Measurements from ENCODE around the gene C12orf76. TPM values are rescaled to one million over a fixed set of nuclear protein-coding genes. Genes with fewer than 3 reads are reported as not detected.
"Not testable (repeated sequence)": the region's sequence is repeated elsewhere in the genome, so short reads cannot be mapped to it uniquely, and the experiment has no call there.

Gene C12orf76, protein sequence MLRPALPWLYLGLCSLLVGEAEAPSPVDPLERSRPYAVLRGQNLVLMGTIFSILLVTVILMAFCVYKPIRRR
- 9.3 TPM for polyA plus RNA-seq (2012; ENCODE audit: insufficient read depth, insufficient read length)

DNA sequence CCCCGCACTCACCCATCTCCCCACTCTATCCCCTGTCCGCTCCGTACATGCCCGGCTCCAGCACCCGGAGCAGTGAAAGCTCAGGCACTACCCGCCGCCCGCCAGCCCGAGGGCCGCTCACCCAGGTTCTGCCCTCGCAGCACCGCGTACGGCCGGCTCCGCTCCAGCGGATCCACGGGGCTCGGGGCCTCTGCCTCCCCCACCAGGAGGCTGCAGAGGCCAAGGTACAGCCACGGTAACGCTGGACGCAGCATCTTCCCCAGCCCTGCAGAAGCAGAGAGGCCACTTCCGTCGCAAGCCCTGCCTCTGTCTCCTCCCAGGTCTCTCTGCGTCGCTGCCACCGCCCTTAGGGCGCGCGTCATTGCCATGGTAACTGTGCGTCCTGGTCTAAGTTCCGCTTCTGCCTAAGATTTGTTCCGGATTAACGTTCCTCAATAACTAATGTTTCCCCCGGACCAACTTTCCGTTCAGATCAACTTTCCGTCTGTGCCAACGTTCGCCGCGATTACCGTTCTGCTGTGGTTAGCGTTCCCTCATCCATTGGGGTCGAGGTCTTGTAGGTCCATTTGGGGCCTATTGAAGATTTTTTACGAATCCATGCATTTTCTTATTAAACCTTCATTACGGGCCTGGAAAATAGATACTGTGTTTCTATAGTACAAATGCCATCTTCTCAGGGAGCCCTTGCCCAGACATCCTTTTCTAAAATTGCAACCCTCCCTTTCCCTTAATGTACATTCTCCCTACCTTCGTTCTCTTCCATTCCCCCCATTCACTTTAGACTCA lies at the start of gene C12orf76:
TSS of gene C12orf76 (minus strand) at position 281 of the 786 bp plus-strand sequence. CDS start at position 254, 27 bp downstream.
- peak within 1 kb of the TSS; percentile 79 for H3K4me3 ChIP-seq (ENCODE audit: low read length)
- DNase-seq (ENCODE audit: low read depth, low spot score) = peak; percentile 97

DNA sequence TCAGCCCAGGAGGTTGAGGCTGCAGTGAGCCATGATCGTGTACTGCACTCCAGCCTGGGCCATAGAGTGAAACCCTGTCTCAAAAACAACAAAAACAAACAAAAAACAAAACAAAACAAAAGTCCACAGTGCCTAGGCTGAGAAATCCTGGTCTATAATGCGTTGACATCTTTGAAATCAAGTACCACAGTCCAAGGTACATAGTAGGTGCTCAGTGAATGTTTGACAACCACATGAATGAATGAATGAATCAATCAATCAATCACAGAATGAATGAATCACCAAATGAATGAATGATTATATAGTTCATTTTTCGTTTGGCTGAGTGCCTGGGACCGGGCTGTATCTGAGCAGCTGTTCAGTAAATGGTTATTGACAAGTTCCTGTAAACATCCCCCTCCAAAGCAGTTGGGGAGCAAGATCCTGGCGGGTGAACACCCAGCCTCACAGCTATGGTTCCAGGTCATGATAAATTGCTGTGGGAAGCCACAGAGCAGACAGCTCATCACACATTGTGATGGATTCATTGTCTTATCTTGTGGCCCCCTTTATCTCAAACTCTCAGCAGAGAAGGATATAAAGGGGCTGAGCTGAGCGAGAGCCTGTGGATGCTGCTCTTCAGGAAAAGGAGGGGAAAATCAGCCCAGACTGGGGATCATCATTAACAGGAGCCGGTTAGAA lies 45.4 kb upstream of the C12orf76 start:
- H3K4me3 ChIP-seq (ENCODE audit: low read length) = no peak overlapping the region
- DNase-seq (ENCODE audit: low read depth, low spot score) = no peak

DNA sequence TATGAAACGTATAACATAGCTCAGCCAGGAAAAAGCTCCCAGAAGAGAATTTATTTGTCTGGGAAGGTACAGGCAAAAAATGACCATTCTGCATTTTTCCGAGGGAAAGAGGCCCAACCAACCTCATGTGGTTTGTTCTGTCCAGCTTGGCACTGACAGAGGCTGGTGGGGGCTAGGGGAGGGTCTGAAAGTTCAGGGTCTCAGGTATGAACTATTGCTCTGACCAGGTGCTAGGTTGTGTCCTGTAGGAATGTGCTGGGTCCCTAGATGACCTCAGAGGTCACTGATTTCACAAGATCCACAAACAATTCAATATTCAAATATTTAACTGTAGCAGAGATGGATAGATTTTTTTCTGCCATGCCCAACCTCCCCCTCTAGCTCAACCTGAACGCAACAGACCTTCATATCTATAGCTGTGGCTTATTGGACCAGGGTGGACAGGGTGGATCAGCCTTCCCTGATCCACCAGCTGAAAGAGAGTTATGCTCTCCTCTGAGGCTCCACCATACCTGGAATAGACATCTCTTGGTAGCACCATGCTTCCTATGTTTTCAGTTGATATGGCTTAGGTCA lies 42.9 kb upstream of the C12orf76 start:
- no peak for DNase-seq (ENCODE audit: low read depth, low spot score)
- no peak overlapping the region for H3K4me3 ChIP-seq (ENCODE audit: low read length)

DNA sequence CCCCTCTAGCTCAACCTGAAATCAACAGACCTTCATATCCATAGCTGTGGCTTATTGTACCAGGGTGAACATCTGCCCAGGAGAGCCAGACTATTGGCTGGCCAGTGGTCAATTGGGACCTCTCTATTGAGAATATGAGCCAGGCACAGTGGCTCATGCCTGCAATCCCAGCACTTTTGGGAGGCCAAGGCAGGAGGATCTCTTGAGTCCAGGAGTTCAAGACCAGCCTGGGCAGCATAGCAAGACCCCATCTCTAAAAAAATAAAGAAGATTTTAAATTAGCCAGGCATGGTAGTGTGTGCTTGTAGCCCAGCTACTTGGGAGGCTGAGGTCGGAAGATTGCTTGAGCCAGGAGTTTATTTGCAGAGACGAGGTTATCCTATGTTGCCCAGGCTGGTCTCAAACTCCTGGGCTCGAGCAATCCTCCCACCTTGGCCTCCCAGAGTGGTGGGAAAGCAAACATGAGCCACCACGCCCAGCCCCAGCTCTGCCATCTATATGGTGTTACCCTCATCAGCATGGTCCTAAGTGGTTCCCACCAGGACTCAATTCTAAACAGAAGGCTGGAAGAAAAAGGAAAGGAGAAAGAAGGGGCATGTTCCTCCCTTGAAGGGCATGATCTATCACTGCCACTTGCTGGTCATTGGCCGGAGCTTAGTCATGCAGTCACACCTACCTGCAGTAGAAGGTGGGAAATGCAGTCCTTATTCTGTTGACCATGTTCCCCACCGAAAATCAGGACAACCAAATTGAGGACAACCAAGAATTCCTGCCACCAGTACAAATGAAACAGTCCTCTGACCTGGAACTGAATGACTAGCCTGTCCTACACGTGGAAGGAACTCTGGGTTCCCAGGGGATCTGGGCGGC lies 42.2 kb upstream of the C12orf76 start:
- DNase-seq (ENCODE audit: low read depth, low spot score) = no peak
- no peak overlapping the region for H3K4me3 ChIP-seq (ENCODE audit: low read length)

DNA sequence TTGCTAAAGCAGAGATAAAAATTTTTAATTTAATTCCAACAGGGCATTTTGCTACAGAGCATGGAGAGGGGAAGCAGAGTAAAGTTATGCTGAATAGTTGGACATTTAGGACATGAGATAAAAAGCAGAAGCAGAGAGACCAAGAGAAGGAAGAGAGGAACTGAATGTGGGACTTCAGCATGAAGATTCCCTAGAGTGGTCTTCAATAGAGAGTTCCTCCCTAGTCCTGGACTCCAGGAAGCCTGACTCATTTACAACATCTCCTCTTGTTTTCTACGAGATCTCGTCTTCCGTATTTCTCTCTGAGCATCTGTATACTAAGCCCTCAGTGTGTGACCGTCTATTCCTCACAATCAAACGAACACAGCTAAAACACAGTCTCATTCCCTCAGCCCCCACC lies 40.6 kb upstream of the C12orf76 start:
- no peak overlapping the region for H3K4me3 ChIP-seq (ENCODE audit: low read length)
- DNase-seq (ENCODE audit: low read depth, low spot score) = no peak

DNA sequence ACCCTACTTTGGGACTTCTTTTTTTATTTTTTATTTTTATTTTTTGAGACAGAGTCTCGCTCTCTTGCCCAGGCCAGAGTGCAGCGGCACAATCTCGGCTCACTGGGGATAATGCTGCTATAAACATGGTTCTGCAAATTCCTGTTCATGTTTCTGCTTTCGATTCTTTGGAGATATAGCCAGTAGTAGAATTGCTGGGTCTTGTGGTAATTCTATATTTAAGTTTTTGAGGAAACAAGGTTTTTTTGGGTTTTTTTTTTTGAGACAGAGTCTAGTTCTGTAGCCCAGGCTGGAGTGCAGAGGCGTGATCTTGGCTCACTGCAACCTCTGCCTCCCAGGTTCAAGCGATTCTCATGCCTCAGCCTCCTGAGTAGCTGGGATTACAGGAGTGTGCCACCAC lies 39.9 kb upstream of the C12orf76 start:
- DNase-seq (ENCODE audit: low read depth, low spot score); H3K4me3 ChIP-seq (ENCODE audit: low read length): not testable (repeated sequence)

DNA sequence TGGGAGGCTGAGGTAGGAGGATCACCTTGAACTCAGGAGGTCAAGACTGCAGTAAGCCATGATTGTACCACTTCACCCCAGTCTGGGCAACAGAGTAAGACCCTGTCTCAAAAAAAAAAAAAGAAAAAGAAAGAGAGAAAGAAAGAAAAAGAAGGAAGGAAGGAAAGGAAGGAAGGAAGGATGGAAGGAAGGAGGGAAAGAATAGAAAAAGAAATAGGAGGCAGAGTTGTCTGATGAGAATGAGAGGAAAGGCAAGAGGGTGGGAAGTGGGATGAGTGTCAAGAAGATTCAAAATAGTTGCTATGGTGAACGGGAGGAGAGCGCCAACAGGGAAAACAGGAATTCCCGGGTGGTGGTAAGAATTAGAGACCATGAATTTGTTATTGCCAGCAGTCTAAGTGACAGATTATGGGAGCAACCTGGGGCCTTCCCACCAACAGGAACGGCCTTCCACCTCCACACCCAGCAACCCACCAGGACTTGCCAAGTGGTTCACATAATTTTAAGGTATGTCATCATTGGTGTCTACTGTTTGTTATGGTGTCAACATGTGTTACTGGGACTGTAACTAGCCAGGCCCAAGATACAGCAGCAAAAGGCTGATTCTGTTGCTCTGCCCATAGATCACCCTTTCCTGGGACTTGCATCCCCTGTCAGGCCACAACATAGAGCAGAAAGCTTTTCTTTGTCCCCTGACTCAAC lies 36.1 kb upstream of the C12orf76 start:
- no peak for DNase-seq (ENCODE audit: low read depth, low spot score)
- H3K4me3 ChIP-seq (ENCODE audit: low read length) = no peak overlapping the region

DNA sequence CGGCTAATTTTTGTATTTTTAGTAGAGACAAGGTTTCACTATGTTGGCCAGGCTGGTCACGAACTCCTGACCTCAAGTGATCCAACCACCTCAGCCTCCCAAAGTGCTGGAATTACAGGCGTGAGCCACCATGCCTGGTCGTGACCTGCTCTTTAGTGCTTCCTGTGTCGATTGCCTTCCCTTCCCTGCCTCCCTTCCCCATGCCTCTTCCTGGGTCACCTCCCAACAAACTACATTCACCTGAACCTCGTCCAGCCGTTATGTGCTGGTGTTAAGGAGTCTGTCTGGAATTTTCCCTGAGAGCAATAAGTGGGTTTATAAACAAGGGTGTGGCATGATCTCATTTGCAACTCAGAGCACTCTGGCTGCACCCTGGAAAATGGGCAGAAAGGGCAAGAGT lies 32.1 kb upstream of the C12orf76 start:
- no peak overlapping the region for H3K4me3 ChIP-seq (ENCODE audit: low read length)

DNA sequence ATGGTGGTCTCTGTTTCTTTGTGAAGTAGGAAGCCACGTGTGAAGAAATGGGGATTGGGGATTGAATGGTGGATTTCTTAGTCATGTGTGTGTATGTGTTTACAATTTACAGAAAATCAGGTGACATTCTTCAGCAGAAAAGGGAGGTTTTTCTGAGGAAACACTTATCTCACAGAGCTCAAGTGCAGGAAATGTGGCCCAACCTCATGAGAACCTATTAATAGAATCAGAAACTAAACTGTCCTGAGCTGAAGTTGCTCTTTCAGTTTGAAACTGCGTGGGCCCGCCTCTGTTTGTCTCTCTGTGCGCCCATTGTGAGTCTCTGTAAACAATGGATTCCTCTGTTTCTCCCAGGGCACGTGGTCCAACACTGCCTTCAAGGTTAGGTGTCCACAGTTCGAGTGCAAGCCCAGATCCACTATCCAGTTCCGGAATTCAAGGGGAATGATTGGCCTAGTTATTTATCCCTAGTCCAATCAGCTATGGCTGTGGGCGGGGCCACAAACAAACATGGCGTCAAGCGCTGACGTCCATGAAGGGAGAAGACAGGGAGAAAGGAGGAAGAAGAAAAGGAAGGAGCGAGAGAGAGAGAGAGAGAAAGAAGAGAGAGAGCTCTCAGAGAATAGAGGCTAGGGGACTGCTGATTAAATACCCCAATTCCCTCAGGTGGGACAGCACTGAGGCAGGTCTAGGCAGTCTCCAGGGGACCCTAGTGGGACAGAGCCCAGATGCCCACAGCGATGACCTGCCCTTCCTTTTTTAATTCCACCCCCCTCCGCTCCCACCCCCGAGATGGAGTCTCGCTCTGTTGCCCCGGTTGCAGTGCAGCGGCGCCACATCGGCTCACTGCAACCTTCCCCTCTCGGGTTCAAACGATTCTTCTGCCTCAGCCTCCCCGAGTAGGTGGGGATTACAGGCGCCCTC lies 31.4 kb upstream of the C12orf76 start:
- no peak overlapping the region for H3K4me3 ChIP-seq (ENCODE audit: low read length)
- peak; percentile 45 for DNase-seq (ENCODE audit: low read depth, low spot score)

More for the DNA sequence above, 32.1 kb upstream of the C12orf76 start:
- no peak for DNase-seq (ENCODE audit: low read depth, low spot score)

DNA sequence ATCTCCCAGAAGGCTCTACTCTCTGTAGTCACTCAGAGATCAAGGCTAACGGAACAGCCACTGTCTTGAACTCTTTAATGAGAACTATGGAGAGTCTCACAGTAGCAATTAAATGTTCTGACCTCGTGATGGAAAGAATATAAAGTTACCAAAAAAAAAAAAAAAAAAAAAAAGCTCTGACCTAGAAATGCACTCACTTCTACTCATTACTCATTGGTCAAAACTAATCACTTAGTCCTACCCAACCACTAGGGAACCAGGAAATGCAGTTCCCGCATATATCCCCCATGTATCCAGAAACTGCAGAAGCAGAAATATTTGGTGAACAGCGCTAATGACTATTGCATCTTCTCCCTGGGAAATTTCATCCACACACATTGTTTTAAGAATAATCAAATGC lies 29.5 kb upstream of the C12orf76 start:
- H3K4me3 ChIP-seq (ENCODE audit: low read length) = no peak overlapping the region
- DNase-seq (ENCODE audit: low read depth, low spot score) = no peak

DNA sequence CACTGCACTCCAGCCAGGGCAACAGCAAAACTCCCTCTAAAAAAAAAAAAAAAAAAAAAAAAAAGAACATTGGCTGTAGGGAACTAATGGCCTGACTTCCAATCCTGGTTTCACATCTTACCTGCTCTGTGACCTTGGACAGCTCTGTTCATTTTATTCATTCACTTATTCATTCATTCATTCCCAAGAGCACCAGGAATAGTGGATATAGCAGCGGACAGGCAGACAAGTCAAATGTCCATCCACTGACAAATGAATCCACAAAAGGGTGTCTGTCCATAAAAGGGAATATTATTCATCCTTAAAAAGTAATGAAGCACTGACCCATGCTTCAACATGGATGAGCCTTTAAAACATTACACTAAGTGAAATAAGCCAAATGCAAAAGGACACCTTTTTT lies 27.6 kb upstream of the C12orf76 start:
- DNase-seq (ENCODE audit: low read depth, low spot score) = no peak
- H3K4me3 ChIP-seq (ENCODE audit: low read length) = no peak overlapping the region

DNA sequence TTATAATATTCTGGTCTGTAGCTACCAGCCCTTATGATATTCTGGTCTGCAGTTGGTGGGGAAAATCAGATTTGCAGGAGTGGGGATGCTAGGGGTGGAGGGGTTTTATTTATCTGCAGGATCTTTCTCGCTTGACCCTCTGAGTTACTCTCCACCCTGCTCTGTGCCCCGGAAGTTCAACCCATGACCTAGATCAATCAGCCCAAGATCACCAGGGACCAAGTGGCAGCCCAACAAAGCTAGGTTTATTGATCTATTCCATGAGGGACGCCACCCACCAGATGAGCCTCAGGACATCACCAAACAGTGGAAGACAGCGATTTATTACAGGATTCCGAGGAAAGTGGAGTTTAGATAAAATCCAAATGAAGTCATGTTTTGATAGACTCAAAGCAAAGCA lies 25.8 kb upstream of the C12orf76 start:
- no peak for DNase-seq (ENCODE audit: low read depth, low spot score)
- H3K4me3 ChIP-seq (ENCODE audit: low read length) = no peak overlapping the region

DNA sequence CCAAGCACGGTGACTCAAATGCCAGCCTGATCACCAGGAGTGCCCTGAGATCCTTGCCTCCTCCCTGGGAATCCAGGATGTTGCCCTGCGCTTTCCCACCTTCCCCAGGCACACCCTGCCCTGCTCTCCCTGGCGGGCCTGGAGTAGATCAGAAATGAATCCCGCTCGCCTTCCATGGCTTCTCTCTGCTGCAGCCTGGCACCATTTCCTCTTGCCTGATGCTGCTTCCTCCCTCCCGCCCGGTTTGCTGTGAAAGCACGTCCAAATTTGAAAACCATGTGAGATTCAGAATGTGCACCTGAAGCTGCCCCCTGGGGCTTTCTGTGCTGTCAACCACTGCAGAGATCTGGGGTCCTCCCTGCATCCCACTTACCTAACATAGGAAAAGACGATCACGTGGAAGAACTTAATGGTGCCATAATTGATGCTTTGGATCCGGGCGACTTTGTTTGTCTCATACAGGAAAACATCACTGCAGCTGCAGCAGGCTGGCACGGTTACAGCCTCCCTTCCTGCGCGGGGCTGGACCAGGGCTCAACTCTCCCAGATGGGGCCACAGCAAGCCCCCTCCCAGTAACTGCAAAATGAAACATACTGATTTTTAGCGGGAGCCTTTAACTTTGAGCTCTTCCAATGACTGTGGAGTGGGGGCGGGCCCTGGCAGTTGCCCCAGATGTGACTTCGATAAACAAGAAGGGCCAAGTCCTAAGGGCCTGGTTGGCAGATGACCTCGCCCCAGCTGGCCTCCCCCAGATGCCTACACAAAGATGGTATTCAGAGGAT lies 24.9 kb upstream of the C12orf76 start:
- no peak for DNase-seq (ENCODE audit: low read depth, low spot score)
- no peak overlapping the region for H3K4me3 ChIP-seq (ENCODE audit: low read length)

DNA sequence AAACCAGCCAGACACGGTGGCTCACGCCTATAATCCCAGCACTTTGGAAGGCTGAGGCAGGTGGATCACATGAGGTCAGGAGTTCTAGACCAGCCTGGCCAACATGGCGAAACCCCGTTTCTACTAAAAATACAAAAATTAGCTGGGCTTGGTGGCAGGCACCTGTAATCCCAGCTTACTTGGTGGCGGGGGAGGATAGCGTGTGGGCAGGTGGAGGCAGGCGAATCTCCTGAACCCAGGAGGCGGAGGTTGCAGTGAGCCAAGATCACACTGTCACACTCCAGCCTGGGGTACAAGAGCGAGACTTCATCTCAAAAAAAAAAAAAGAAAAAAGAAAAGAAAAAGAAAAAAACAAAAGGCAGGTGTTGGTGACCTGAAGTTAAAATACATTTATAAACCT lies 24.3 kb upstream of the C12orf76 start:
- not testable (repeated sequence) for H3K4me3 ChIP-seq (ENCODE audit: low read length)

DNA sequence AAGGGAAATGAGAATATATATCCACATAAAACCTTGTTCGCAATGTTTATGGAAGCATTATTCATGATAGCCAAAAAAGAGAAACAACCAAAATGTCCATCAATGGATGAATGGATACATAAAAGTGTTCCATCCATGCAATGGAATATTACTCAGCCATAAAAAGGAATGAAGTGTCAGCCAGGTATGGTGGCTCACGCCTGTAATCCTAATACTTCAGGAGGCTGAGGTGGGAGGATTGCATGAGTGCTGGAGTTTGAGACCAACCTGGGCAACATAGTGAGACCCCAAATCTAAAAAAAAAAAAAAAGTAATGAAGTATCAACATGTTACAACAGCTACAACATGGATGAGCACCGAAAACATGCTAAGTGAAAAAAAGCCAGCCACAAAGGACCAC lies 23.6 kb upstream of the C12orf76 start:
- H3K4me3 ChIP-seq (ENCODE audit: low read length) = no peak overlapping the region
- DNase-seq (ENCODE audit: low read depth, low spot score) = no peak

More for the DNA sequence above, 24.3 kb upstream of the C12orf76 start:
- DNase-seq (ENCODE audit: low read depth, low spot score) = not testable (repeated sequence)

DNA sequence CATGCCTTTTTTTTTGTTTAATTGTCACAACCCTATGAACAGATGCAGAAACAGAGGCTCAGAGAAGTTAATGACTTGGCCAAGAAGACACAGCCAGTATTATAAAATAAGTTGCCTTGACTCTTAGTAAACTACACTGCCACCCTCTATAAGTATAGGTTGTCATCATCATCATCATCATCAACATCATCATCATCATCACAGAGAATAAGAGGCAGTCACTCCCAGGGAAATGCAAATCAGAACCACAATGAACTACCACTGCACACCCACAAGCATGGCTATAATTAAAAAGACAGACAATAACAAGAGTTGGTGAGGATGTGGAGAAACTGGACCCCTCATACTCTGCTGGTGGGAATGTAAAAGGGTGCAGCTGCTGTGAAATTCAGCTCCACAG lies 23.2 kb upstream of the C12orf76 start:
- no peak for DNase-seq (ENCODE audit: low read depth, low spot score)

DNA sequence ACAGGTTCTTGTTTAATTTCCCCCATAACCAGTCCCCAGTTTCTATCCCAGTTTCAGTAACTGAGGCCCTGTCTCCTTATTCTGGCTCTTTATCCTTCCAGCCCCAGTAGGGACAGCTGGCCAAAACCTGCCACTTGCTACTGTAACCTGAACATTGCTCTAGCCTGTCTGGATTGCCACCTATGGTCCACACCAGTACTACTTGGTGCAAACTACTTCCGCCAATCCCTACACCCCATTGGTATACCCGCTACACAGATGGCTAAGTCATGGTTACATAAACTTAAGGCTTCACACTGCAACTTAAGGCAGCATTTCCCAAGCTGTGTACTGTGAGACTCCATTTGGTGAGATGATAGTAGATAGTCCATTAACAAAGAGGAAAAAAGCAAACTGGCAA lies 20.3 kb upstream of the C12orf76 start:
- DNase-seq (ENCODE audit: low read depth, low spot score) = no peak
- no peak overlapping the region for H3K4me3 ChIP-seq (ENCODE audit: low read length)

More for the DNA sequence above, 23.2 kb upstream of the C12orf76 start:
- no peak overlapping the region for H3K4me3 ChIP-seq (ENCODE audit: low read length)
